Hematopoietic multipotent progenitor cell treated with erythropoietin and hydrocortisone succinate and interleukin-3 and kit ligand, for 15 days (in vitro differentiated cells): ENCODE data around the gene PRKAG1.

ENCODE experiments used
- DNase-seq: peaks from one replicate; pipeline ENCODE4 v3.0.0-alpha.2; 2015; ENCODE audit warnings: low spot score

Gene PRKAG1

GRCh38 chr12:48966177-48966895 lies 52.2 kb downstream of the PRKAG1 start:
- DNase-seq = no peak

- no peak for DNase-seq
Measured at GRCh38 chr12:48965298-48965838, 53.2 kb downstream of the PRKAG1 start.

GRCh38 chr12:48961801-48962200 lies 56.8 kb downstream of the PRKAG1 start:
- no peak for DNase-seq

- DNase-seq = no peak
Measured at GRCh38 chr12:48961331-48961730, 57.2 kb downstream of the PRKAG1 start.

- no peak for DNase-seq
Measured at GRCh38 chr12:48960834-48961233, 57.7 kb downstream of the PRKAG1 start.

GRCh38 chr12:48958049-48958388 lies 60.6 kb downstream of the PRKAG1 start:
- DNase-seq = no peak

- DNase-seq = peak; percentile 66
Measured at GRCh38 chr12:48957141-48958048, 61.2 kb downstream of the PRKAG1 start, which contains the start of gene ARF3. TSS of gene ARF3 (minus strand) at chr12:48957487. CDS start at chr12:48941095, 16,392 bp downstream.

- no peak for DNase-seq
Measured at GRCh38 chr12:48956279-48957140, 62.1 kb downstream of the PRKAG1 start.

GRCh38 chr12:48954841-48955501 lies 63.6 kb downstream of the PRKAG1 start:
- DNase-seq = no peak

GRCh38 chr12:48954061-48954460 lies 64.5 kb downstream of the PRKAG1 start:
- DNase-seq = no peak

GRCh38 chr12:48952691-48953090 lies 65.9 kb downstream of the PRKAG1 start:
- DNase-seq = no peak
